H1 (cell line): ENCODE data around the gene OTOP3.

Experiments
- POLR2A ChIP-seq, 2 experiments: IDR thresholded peaks; 1 replicate in 1 of 2; 2 replicates in 1 of 2; pipeline ENCODE4 v1.6.1; 2011; ENCODE audit warnings: low read depth in 2 of 2, low read length in 2 of 2, mild to moderate bottlenecking in 2 of 2; ENCODE audit errors: control extremely low read depth in 1 of 2
- SP1 ChIP-seq: IDR thresholded peaks from 2 replicates; pipeline ENCODE4 v1.6.1; 2011; ENCODE audit warnings: low read depth, low read length
- YY1 ChIP-seq: IDR thresholded peaks from 2 replicates; pipeline ENCODE4 v1.6.1; 2011; ENCODE audit warnings: low read depth, mild to moderate bottlenecking, low read length
- TF ChIP-seq, protein P1 (sequence below), 3 experiments: IDR thresholded peaks; 1 replicate in 2 of 3; 2 replicates in 1 of 3; pipeline versions ENCODE4 v1.5.1 to v1.6.1; 2011; ENCODE audit warnings: low read length in 3 of 3, mild to moderate bottlenecking in 3 of 3, inconsistent platforms in 2 of 3, low read depth in 1 of 3, moderate library complexity in 1 of 3; ENCODE audit not compliant: insufficient read depth in 1 of 3; ENCODE audit errors: control extremely low read depth in 1 of 3
- TF ChIP-seq, protein P2 (sequence below): IDR thresholded peaks from 2 replicates; pipeline ENCODE4 v1.6.1; 2012; ENCODE audit warnings: low read length, inconsistent platforms

DNA sequence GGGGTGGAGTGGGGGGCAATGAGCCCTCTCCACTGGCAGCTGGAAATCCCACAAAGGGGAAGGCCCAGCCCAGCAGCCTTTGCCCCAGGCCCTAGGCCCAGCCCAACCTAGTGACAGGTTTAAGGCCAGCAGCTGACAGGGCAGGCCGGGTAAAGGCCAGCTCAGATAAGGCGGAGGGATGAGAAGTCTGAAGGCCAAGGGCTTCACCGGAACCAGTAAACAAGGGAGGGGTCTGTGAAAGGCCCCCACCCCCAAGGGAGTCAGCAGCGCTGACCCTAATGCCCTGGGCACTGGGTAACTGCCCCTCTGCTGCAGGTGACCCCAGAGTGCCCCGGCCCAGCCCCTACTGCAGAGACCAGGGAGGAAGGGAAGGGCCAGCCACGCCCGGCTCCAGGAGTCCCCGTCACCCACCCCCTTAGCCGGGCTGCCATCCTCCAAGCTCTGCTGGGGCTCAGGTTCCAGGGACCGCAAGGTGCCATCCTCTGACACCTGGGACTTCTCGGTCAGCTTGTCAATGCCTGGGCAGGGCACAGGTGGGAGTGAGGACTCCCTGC is 17.5 kb downstream of the OTOP3 start:
- TF ChIP-seq, protein P1, sequence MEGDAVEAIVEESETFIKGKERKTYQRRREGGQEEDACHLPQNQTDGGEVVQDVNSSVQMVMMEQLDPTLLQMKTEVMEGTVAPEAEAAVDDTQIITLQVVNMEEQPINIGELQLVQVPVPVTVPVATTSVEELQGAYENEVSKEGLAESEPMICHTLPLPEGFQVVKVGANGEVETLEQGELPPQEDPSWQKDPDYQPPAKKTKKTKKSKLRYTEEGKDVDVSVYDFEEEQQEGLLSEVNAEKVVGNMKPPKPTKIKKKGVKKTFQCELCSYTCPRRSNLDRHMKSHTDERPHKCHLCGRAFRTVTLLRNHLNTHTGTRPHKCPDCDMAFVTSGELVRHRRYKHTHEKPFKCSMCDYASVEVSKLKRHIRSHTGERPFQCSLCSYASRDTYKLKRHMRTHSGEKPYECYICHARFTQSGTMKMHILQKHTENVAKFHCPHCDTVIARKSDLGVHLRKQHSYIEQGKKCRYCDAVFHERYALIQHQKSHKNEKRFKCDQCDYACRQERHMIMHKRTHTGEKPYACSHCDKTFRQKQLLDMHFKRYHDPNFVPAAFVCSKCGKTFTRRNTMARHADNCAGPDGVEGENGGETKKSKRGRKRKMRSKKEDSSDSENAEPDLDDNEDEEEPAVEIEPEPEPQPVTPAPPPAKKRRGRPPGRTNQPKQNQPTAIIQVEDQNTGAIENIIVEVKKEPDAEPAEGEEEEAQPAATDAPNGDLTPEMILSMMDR (IDR thresholded peaks at IDR 0.05; ENCODE audit: control extremely low read depth in 1 of 3, insufficient read depth in 1 of 3, low read depth in 1 of 3, low read length in 3 of 3): no peak
- TF ChIP-seq POLR2A (IDR thresholded peaks at IDR 0.05; ENCODE audit: control extremely low read depth in 1 of 2, low read depth in 2 of 2, low read length in 2 of 2) (no peak), YY1 (no peak), SP1 (no peak)
- TF ChIP-seq, protein P2, sequence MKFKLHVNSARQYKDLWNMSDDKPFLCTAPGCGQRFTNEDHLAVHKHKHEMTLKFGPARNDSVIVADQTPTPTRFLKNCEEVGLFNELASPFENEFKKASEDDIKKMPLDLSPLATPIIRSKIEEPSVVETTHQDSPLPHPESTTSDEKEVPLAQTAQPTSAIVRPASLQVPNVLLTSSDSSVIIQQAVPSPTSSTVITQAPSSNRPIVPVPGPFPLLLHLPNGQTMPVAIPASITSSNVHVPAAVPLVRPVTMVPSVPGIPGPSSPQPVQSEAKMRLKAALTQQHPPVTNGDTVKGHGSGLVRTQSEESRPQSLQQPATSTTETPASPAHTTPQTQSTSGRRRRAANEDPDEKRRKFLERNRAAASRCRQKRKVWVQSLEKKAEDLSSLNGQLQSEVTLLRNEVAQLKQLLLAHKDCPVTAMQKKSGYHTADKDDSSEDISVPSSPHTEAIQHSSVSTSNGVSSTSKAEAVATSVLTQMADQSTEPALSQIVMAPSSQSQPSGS: no peak
